Activated CD8-positive, alpha-beta memory T cell treated with anti-CD3 and anti-CD28 coated beads, Interleukin-2, amount 50 U/mL, for 1 hour (primary cell): ENCODE measurements around the gene VCX2.
"Not testable (repeated sequence)": the region's sequence is repeated elsewhere in the genome, so short reads cannot be mapped to it uniquely, and the experiment has no call there.

Experiments used
- DNase-seq: peaks from one replicate; pipeline ENCODE4 v3.0.0-alpha.2; 2020; ENCODE audit errors: extremely low read depth

Gene VCX2

DNA sequence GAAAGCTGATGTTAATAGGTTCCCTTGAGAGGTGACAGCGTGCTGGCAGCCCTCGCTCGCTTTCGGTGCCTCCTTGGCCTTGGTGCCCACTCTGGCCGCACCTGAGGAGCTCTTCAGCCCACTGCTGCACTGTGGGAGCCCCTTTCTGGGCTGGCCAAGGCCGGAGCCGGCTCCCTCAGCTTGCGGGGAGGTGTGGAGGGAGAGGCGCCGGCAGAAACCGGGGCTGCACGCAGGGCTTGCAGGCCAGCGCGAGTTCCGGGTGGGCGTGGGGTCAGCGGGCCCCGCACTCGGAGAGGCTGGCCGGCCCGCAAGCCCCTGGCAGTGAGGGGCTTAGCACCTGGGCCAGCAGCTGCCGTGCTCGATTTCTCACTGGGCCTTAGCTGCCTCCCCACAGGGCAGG is 49.7 kb downstream of the VCX2 start:
- DNase-seq: not testable (repeated sequence)
